Astrocyte (in vitro differentiated cells and primary cell): ENCODE results near the gene CCND1.

ENCODE experiments used
- EZH2 ChIP-seq: IDR thresholded peaks from 2 replicates; pipeline ENCODE4 v1.6.1; 2012; ENCODE audit warnings: mild to moderate bottlenecking, low read length, inconsistent platforms; ENCODE audit not compliant: insufficient read depth
- TF ChIP-seq, protein P1 (sequence below): IDR thresholded peaks from 2 replicates; pipeline ENCODE4 v1.5.1; 2011; ENCODE audit warnings: low read depth, mild to moderate bottlenecking, inconsistent platforms, low read length, moderate library complexity; ENCODE audit not compliant: insufficient read depth

DNA sequence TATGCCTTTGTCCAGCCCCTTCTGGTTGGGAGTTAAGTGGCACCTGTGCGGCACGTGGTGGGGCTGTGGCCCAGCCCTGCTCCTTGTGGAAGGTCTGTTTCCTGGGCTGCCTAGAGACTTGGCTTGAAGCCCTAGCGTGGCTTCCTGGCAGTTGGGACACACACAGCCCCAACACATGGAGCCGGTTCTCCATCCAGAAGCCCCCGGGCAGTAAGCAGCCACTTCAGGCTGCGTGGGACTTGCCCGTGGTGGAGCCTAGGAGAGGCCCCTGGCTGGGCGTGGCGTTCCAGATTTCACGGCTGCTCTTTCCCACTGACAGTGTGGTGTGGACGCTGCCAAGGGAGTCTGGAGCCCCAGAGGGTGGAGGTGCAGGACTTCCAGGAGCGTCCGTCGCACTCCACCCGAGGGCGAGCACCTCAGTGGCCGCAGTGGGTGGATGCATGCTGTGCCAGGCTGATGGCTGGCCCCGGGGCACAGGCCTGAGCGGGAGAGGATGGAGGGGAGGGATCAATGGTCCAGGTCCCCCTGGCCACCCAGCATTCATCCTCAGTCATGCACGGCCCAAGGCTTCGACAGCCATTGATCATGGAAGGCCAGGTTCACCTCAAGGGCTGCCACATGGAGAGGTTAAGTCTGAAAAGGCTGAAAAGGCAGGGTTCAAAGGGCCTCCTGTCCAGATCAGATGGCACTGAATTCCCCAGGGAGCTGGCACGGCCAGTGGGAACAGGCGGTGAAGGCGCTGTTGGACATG, 9.3 kb downstream of the CCND1 start:
- TF ChIP-seq, protein P1, sequence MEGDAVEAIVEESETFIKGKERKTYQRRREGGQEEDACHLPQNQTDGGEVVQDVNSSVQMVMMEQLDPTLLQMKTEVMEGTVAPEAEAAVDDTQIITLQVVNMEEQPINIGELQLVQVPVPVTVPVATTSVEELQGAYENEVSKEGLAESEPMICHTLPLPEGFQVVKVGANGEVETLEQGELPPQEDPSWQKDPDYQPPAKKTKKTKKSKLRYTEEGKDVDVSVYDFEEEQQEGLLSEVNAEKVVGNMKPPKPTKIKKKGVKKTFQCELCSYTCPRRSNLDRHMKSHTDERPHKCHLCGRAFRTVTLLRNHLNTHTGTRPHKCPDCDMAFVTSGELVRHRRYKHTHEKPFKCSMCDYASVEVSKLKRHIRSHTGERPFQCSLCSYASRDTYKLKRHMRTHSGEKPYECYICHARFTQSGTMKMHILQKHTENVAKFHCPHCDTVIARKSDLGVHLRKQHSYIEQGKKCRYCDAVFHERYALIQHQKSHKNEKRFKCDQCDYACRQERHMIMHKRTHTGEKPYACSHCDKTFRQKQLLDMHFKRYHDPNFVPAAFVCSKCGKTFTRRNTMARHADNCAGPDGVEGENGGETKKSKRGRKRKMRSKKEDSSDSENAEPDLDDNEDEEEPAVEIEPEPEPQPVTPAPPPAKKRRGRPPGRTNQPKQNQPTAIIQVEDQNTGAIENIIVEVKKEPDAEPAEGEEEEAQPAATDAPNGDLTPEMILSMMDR, result no peak
- TF ChIP-seq EZH2, result no peak
